Gastroesophageal sphincter (tissue), 4 donors: ENCODE measurements around the gene MED26. TPM values are rescaled to one million over a fixed set of nuclear protein-coding genes. Genes with fewer than 3 reads are reported as not detected.
A peak's percentile ranks its signal among the peaks of the same experiment; 100 is the strongest.

ENCODE experiments used
- ATAC-seq: fragments of 150-250 bp; one replicate; pipeline ENCODE4 v1.9.1; 2016; ENCODE audit warnings: mild to moderate bottlenecking, moderate library complexity
- H3K27ac ChIP-seq, 4 donors: fragments of 200-600 bp; sonication (generic) in 3 of 4; 1 replicate in 3 of 4; 2 replicates in 1 of 4; pipeline ENCODE4 v1.5.1; 2016 to 2019
- H3K27me3 ChIP-seq: fragments of 200-600 bp; sonication (generic); one replicate; pipeline ENCODE4 v1.5.1; 2019
- H3K36me3 ChIP-seq, 2 donors: fragments of 200-600 bp; sonication (generic); one replicate each; pipeline ENCODE4 v1.5.1; 2019; ENCODE audit warnings: control low read depth in 1 of 2
- H3K4me1 ChIP-seq, 3 donors: fragments of 200-600 bp; sonication (generic); 1 replicate in 2 of 3; 2 replicates in 1 of 3; pipeline ENCODE4 v1.5.1; 2016 to 2019; ENCODE audit warnings: control low read depth in 2 of 3
- H3K4me3 ChIP-seq, 2 donors: fragments of 200-600 bp; sonication (generic); one replicate each; pipeline ENCODE4 v1.5.1; 2019; ENCODE audit warnings: mild to moderate bottlenecking in 1 of 2, moderate library complexity in 1 of 2
- H3K9me3 ChIP-seq, 3 donors: fragments of 200-600 bp; sonication (generic); one replicate each; pipeline ENCODE4 v1.5.1; 2017 to 2019; ENCODE audit warnings: control low read depth in 2 of 3
- EP300 ChIP-seq: sonication (generic); formaldehyde crosslinking; IDR thresholded peaks from one replicate; pipeline ENCODE4 v1.6.1; 2017; ENCODE audit warnings: antibody characterized with exemption, mild to moderate bottlenecking
- POLR2A ChIP-seq, 2 donors: fragments of 450-650 bp; IDR thresholded peaks; one replicate each; pipeline ENCODE4 v1.6.1; 2017; ENCODE audit warnings: antibody characterized with exemption in 2 of 2, mild to moderate bottlenecking in 2 of 2, moderate library complexity in 1 of 2
- POLR2AphosphoS5 ChIP-seq: sonication (generic); formaldehyde crosslinking; IDR thresholded peaks from one replicate; pipeline ENCODE4 v1.6.1; 2017; ENCODE audit warnings: antibody characterized with exemption
- WGBS, 2 donors: methylation state at CpG; one replicate each; pipeline ENCODE4 v1.1.5; 2018; ENCODE audit warnings: low coverage in 1 of 2; 5-methylcytosine and 5-hydroxymethylcytosine counted together
- total RNA-seq, 4 donors: library from RNA; depleted of rRNA; stranded (reverse); fragments of >200 nt; gene quantifications; one replicate each; pipeline ENCODE4 v1.1.0, GENCODE V29; 2016
- TF ChIP-seq, protein P1 (sequence below), 4 experiments: fragments of 200-600 bp in 2 of 4; fragments of 450-650 bp in 2 of 4; sonication (generic) in 1 of 4; IDR thresholded peaks; one replicate each; pipeline ENCODE4 v1.5.1; 2017 to 2019; ENCODE audit warnings: antibody characterized with exemption in 4 of 4, mild to moderate bottlenecking in 2 of 4, moderate library complexity in 2 of 4

Gene MED26
- total RNA-seq, 4 donors from 2014 or later = 5.8 to 10.5 (median 8.3) TPM

DNA sequence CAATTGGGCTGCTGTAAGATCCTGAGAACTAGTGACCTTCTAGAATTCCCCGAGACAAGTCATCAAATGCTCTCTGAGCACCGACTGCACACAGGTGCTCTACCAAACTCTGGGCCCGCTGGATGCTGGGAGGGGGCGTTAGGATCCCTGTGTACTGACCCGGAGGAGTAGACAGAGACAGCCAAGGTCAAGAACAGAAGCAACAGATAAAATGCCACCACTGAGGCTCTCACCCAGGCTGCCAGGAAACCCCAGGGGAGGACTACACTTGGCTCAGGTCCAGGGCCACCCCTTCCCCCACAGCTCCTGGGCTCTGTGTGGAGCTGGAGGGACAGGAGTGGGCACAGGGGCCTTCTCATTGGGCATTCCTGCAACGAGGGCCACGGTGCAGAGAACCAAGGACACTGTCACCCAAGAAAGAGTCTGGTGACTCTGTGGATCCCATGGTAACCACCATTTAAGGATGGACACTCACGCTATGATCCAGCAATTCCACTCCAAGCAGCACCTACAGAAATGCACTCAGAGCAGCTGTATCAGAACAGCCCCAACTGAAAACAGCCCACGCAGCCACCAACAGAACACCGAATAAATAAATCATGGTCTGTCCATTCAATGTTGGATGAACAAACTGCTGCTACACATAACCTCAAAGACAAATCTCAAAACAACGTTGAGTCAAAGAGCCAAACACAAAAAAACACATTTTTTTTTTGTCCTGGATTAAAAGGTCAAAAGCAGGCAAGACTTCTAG, 39.0 kb downstream of the MED26 start:
- no peaks in the 10 kb centered on the region for H3K27me3 ChIP-seq
- no peak for ATAC-seq
- no peaks in the 10 kb centered on the region for H3K9me3 ChIP-seq
- H3K4me3 ChIP-seq = no peak overlapping the region
- 66 to 87% methylated on average over 3 of the region's 11 CpGs for WGBS, 2 donors
- no peak for TF ChIP-seq EP300
- TF ChIP-seq POLR2A (IDR thresholded peaks at IDR 0.05) = no peak
- TF ChIP-seq POLR2AphosphoS5 = no peak
- TF ChIP-seq, protein P1, sequence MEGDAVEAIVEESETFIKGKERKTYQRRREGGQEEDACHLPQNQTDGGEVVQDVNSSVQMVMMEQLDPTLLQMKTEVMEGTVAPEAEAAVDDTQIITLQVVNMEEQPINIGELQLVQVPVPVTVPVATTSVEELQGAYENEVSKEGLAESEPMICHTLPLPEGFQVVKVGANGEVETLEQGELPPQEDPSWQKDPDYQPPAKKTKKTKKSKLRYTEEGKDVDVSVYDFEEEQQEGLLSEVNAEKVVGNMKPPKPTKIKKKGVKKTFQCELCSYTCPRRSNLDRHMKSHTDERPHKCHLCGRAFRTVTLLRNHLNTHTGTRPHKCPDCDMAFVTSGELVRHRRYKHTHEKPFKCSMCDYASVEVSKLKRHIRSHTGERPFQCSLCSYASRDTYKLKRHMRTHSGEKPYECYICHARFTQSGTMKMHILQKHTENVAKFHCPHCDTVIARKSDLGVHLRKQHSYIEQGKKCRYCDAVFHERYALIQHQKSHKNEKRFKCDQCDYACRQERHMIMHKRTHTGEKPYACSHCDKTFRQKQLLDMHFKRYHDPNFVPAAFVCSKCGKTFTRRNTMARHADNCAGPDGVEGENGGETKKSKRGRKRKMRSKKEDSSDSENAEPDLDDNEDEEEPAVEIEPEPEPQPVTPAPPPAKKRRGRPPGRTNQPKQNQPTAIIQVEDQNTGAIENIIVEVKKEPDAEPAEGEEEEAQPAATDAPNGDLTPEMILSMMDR (IDR thresholded peaks at IDR 0.05) = no peak
- no peaks in the 10 kb centered on the region for H3K36me3 ChIP-seq
- H3K27ac ChIP-seq = peak overlapping the region in 1 of 4 donors; percentile 47
- peaks cover 0 to 89% (median 34%) of the 10 kb centered on the region in 3 donors for H3K4me1 ChIP-seq

DNA sequence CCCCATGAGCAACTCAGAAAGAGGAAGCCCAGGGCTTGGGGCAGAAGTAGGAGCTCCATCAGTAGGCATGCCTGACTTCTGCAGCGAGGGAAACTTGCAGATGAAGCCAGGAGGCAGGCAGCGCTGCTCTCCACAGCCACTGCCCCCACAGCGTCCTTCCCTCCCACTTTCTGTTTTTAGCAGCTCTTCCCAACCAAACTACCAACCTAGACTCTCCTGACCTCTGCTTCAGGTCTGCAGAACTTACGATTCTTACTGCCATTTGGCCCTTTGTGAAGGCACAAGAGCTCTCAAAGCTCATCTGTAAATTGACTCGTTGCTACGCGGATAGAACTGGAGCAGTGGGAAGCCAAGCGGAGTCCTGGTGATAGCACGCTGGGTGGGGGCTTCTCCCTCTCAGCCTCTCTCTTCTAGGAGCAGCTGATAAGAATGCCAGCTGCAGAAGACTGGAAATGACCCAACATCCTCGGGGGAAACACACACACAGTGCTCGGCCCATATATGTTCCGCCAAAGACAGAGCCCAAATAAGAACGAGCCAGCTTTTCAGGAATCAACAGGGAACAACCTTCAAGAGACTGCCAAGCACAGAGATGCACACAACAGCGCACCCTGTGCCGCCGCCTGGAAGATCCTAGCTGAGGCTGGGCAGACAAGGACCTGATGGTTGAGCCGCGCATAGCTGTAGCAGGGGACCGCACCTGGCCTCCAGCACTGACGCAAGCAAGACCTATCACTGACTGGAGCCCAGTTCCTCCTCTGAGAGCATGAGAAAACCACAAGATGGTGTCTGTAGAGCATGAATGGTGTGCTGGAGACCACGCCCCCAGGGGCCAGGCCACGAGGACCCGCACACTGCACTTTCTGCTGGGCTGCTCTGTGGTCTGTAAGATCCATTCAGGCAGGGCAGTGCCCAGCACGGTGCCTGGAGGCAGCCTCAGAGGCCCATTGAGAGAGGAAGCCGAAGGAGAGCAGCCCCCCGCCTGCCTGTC, 39.9 kb downstream of the MED26 start:
- H3K4me1 ChIP-seq = peaks cover 0 to 89% (median 41%) of the 10 kb centered on the region in 3 donors

DNA sequence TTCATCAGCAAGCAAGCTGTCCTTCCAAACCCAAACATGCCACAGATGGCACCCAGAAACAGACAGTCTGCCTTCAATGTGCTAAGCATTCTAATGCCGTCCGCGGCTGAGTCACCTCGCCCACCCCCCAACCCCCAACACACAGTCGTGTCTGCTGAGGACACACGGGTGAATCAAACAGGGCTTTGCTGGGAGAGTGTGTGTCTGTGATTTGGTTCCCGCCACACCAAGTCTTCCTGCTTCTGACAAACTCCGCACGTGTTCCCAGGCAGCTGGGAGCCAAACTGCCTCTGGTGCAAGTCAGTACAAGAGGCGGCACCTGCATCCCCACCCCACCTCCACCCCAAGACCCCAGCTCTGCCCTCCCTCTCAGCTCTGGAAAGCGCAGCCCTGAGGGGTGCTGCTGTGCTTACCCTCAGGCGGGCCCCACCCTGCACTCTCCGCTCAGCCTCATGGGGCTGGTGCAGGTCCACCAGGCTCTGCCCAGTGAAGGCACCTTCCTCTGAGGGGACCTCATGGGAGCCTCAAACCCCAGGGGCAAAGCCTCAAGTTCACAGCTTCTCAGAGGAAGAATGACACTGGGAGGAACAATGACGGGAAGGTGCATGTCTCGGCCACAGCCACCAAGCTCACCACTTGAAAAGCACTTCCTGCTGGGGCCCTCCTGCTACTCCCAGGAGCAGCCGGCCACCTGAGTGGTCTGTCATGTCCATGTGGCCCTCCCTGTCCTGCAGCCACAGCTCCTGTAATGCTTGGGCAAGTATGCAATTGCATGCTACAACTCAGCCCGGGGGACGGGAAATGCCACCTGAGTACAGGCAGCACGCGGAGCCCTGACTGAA, 40.8 kb downstream of the MED26 start:
- TF ChIP-seq, protein P1 (IDR thresholded peaks at IDR 0.05) = no peak
- TF ChIP-seq EP300 = no peak
- no peak for TF ChIP-seq POLR2A (IDR thresholded peaks at IDR 0.05)
- TF ChIP-seq POLR2AphosphoS5 = no peak
- no CpG with 5 or more reads among the region's 20 CpGs for WGBS, 2 donors
- no peaks in the 10 kb centered on the region for H3K9me3 ChIP-seq
- H3K27ac ChIP-seq = peak overlapping the region in 2 of 4 donors; percentile 47 to 54
- no peaks in the 10 kb centered on the region for H3K36me3 ChIP-seq
- H3K4me3 ChIP-seq = peak overlapping the region in 1 of 2 donors; percentile 16
- ATAC-seq = no peak
- no peaks in the 10 kb centered on the region for H3K27me3 ChIP-seq
- H3K4me1 ChIP-seq = peaks cover 0 to 91% (median 47%) of the 10 kb centered on the region in 3 donors

More for the DNA sequence above, 39.9 kb downstream of the MED26 start:
- H3K4me3 ChIP-seq = peak overlapping the region in 1 of 2 donors; percentile 16
- ATAC-seq = peak; percentile 12
- H3K27me3 ChIP-seq = no peaks in the 10 kb centered on the region
- TF ChIP-seq, protein P1 (IDR thresholded peaks at IDR 0.05) = no peak
- H3K9me3 ChIP-seq = no peaks in the 10 kb centered on the region
- H3K36me3 ChIP-seq = no peaks in the 10 kb centered on the region
- peak overlapping the region in 2 of 4 donors; percentile 47 to 54 for H3K27ac ChIP-seq
- WGBS, 2 donors = 5 to 40% methylated on average over 7 to 8 of the region's 26 CpGs

DNA sequence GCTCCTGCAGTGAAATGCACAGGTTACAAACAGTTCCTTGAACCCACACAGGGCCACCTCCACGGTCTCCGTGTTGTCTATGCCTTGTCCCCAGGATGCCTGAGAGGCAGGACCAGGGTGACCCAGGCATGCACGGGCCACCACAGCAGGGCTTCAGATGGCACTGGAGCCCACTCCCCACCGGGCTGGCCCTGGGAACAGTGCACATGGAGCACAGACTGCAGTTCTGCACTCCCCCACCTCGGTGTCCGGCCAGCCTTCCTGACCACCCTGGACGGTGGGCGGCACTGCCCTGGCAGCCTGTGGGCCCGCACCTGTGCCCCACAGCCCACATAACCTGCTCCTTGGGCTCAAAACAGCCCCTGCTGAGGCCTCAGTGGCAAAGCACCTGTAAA, 41.5 kb downstream of the MED26 start:
- no peak for ATAC-seq
- 50 to 81% methylated on average over 1 to 4 of the region's 9 CpGs for WGBS, 2 donors
- Histone ChIP-seq H3K27me3 (no peaks in the 10 kb centered on the region), H3K4me1 (peaks cover 0 to 91% (median 50%) of the 10 kb centered on the region in 3 donors), H3K27ac (peak overlapping the region in 3 of 4 donors; percentile 62 to 70 (median 64)), H3K4me3 (no peak overlapping the region), H3K36me3 (no peaks in the 10 kb centered on the region), H3K9me3 (no peaks in the 10 kb centered on the region)
- TF ChIP-seq POLR2AphosphoS5 = no peak
- TF ChIP-seq EP300 = no peak
- TF ChIP-seq, protein P1 (IDR thresholded peaks at IDR 0.05) = no peak
- no peak for TF ChIP-seq POLR2A (IDR thresholded peaks at IDR 0.05)
